Stimulated activated CD4-positive, alpha-beta T cell treated with anti-CD3 and anti-CD28 coated beads, Interleukin-15, amount 100 ng/mL, for 1 hour (primary cell): ENCODE measurements around the gene PSMC4.

Source experiments
- DNase-seq, 2 donors: peaks; one replicate each; pipeline ENCODE4 v3.0.0-alpha.2; 2020; ENCODE audit warnings: low read depth in 1 of 2, low spot score in 1 of 2

The PSMC4 gene

DNA sequence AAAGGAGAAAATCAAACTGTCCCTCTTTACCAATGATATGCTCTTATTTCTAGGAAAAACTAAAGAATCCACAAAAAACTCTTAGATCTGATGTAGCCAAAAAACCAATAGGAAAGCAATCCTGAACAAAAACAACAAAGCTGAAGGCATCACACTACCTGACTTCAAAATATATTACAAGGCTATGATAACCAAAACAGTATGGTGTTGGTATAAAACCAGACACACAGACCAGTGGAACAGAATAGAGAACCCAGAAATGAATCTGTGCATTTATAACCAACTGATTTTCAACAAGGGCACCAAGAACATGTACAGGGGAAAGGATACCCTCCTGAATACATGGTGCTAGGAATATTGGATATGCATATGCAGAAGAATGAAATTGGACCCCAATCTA, 16.2 kb downstream of the PSMC4 start:
- DNase-seq = no peak

DNA sequence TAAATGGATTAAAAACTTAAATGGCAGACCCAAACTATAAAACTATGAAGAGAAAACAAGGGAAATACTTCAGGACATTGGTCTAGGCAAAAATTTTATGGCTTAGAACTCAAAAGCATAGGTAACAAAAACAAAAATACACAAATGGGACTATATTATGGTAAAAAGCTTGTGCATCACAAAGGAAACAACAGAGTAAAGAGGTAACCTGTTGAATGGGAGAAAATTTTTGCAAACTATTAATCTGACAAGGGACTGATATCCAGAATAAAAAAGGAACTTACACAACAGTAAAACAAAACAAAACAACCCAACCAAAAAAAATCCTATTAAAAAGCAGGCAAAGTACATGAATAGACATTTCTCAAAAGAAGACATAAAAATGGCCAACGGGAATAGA, 16.6 kb downstream of the PSMC4 start:
- no peak for DNase-seq

DNA sequence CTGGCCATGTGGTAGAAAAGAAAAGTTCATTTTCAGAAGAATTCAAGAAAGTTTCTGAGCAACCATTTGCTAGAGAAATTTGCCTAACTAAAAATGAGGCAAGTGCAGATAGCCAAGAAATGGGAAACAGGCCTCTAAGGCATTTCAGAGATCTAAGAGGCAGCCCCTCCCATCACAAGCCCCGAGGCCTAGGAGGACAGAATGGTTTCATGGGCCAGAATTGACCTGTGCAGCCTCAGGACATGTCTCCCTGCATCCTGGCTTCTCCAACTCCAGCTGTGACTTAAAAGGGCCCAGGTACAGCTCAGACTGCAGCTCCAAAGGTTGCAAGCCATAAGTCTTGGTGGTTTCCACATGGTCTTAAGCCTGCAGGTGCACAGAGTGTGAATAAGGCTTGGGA, 22.6 kb downstream of the PSMC4 start:
- no peak for DNase-seq

DNA sequence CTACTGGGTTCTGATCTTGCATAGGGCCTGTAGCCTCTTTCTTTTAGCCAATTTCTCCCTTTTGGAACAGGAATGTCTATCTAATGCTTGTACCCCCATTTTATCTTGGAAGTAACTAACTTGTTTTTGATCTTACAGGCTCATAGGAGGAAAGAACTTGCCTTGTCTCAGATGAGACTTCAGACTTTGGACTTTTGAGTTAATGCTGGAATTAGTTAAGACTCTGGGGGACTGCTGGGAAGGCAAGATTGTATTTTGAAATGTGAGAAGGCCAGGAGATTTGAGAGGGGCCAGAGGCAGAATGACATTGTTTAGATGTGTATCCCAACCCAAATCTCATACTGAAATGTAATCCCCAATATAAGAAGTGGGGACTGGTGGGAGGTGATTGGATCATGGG, 23.4 kb downstream of the PSMC4 start:
- no peak for DNase-seq

DNA sequence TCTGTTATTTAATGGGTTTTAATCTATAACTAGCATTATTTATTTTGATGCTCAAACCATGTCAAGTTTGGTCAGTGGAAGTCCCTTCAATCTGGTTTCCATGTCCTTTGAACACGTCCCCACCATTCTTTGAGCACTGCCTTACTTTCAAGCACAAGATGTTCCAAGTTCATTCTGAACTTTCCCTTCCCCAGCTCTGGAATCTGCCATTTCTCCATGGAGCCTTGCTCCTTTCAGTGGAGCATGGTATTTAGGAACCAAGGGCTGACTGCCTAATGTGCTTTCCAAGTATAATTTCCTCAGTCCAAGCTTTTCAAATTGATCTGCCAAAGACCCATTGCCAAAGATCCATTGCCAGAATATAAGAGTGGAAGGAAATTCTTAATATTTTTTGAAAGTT, 24.8 kb downstream of the PSMC4 start:
- DNase-seq = no peak

DNA sequence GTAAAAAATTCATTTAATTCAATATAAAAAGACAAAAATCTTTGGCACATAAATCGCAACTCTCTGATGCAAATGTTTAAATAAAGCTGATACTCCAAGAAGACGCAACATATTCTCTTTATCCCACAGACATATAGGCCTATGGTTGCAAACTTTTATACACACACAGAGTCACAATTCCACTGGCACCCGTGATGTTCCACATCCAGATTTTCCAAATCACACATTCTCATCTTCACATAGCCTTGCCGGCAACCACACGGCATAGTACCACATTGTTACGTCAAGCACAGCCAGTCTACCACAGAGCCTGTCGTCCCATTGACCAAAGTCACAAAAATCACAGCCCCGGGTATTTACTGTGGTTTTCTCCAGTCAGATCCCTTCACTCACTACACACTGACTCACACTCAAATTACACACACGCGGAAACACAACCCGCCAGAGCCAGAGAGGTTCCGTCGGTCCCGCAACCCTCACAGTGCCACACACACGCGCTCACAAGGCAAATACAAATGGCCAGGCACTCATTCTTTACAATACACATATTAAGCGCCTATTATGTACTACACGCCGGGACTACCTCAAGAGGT, 25.3 kb downstream of the PSMC4 start:
- DNase-seq = peak in 1 of 2 donors; percentile 18

DNA sequence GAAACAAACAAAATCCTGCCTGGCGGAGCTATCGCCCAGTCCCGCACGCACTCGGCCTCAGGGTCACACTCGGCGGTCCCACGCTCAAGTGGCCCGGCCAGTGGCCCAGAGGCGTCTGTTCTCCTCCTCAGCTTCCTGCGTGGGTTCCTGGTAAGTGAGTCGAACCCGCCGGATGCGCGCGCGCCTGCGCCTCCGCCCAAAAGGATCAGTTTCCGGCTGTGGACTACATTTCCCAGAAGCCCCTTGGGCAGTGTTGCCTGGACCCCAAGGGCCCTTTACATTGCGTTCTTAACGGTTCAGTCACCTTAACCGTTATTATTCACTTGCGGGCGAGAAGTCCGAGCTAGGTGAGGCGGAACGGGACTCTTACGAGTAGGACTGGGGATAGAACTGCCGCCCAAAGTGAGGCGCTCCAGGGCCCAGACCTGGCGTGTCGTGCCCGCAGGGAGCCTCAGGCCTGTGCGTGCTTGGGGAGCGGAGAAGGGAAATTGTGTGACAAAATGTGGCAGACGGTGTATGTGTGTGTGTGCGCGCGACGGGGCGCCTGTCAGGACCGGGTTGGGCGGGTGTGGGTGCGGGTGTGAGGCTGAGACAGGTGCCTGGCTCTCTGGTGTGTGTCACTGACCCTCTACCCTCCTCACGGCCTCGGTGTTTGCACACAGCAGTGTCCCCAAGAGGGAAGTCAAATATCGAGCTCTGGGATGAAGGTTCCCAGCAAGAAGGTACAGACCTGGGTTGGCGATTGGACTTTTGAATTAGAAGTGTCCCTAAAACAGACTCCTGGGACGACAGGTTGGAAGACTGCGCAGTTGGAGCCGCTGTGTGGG, 26.1 kb downstream of the PSMC4 start, which contains the start of gene ZNF546:
ZNF546 (plus strand) TSS at position 250 of the 827 bp plus-strand sequence. CDS start 1,267 bp downstream, outside the sequence.
- peak; percentile 80 to 81 for DNase-seq

DNA sequence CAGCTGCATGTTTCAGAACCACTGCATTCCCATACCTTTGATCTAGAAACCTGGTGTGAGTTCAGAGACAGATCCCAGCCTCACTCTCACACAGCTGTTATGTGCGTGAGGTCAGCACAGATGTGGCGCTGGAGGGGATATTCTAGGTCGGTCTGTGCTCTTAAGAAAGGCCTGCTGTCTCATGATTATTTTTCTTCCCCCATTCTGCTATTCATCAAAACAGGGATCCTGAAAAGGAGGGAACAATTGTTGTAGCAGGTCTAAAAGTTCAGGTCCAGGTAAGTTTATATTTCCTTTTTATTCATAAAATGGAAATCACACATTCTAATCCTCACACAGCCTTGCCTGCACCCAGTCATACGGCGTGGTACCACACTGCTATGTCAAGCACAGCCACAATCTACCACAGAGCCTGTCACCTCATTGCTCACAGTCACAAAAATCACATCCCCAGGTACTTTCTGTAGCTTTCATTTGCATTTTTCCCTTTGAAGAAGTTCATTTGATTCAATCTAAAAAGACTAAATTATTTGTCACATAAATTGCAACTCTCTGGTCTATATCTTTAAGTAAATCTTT, 26.8 kb downstream of the PSMC4 start:
- no peak for DNase-seq

DNA sequence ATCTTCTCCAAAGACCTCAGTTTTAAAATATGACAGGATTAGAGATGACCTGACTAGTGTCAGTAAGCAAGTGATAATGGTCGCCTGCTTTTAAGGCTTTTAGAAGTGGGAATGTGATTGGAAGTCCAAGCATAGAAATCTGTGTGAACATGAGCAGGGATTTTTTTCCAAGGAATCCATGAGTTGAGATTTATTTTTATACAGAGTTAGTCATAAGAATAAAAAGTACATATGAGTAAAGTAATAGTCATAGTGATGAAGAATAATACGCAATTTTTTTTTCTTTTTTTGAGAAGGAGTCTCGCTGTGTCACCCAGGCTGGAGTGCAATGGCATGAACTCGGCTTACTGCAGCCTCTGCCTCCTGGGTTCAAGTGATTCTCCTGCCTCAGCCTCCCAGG, 27.5 kb downstream of the PSMC4 start:
- no peak for DNase-seq

DNA sequence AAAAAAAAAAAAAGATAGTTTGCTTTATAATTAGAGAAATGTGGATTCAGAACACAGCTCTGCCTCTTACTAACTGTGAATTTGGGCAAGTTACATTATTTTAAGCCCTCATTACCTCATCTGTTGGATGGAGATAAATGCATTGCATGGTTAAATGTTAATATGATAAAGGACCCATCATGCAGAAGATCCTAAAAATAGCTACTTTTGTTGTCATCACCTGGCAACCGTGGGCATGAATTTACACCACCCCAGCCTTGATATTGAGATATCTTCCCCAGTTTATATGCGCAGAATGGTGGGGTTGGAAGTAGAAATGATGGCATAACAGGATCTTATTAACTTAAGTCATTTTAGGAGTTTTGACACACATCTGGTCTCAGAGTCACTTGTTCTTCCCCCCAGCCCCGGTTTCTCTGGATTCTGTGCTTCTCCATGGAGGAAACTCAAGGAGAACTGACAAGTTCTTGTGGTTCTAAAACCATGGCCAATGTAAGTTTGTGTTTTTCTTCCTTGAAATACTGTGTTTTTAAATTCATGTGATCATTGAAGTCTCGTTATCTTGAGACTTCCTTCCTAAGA, 34.8 kb downstream of the PSMC4 start:
- DNase-seq = no peak

DNA sequence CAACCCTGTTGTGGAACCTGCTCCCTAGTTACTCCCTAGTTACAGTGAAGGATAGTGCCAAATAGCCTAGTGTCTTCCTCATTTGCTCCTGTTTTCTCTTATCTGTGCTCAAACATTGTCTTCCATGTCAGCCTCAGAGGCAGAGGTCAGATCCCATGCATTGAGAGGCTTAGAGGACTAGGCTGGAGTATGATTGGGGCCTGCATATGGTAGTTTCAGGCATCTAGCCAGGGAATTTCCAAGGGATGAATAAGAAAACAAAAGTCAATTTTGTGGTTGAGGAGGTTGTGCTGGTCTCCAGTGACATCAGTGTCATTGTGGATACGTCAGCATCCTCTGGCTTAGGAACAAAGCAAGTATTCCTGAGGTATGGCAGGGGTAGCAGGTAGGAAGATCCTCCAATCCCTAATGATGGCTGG, 35.3 kb downstream of the PSMC4 start:
- DNase-seq = no peak

DNA sequence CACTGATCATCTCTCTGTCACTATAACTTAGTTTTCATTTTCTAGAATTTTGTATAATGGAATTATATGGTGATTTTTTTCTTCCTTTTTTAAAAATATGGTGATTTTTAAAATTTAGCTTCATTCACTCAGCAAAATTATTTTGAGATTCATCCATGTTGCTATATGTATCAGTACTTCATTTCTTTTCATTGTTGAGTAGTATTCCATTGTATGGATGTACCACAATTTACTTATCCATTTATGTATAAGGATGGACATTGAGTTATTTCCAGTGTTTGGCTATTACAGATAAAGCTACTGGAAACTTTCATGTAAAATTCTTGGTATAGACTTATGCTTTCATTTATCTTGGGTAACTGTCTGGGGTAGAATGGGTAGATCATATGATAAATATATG, 38.7 kb downstream of the PSMC4 start:
- DNase-seq = no peak

DNA sequence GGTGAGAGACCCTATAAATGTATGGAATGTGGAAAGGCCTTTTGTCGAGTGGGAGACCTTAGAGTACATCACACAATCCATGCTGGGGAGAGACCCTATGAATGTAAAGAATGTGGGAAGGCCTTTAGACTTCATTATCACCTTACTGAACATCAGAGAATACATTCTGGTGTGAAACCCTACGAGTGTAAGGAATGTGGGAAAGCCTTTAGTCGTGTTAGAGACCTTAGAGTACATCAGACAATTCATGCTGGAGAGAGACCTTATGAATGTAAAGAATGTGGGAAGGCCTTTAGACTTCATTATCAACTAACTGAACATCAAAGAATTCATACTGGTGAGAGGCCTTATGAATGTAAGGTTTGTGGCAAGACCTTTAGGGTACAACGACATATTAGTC, 43.0 kb downstream of the PSMC4 start:
- DNase-seq = no peak

DNA sequence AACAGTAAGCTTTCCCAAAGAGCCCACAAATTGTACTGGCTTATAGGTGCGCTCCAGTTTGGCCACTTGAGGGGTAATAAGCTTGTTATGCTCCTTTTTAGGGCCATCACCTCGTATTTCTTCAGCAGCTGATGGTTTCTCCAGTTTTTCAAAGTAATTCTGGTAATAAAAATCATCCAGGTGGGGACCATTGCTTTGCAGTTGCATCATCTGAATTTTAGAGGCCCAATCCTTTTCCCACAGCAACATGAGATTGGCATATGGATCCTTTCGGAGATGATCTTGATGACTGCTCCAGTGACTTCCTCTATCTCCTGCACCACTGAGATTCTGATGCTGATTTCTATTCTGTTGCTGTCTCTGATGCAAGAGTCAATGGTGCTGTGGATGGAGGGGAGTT, 53.0 kb downstream of the PSMC4 start:
- no peak for DNase-seq

DNA sequence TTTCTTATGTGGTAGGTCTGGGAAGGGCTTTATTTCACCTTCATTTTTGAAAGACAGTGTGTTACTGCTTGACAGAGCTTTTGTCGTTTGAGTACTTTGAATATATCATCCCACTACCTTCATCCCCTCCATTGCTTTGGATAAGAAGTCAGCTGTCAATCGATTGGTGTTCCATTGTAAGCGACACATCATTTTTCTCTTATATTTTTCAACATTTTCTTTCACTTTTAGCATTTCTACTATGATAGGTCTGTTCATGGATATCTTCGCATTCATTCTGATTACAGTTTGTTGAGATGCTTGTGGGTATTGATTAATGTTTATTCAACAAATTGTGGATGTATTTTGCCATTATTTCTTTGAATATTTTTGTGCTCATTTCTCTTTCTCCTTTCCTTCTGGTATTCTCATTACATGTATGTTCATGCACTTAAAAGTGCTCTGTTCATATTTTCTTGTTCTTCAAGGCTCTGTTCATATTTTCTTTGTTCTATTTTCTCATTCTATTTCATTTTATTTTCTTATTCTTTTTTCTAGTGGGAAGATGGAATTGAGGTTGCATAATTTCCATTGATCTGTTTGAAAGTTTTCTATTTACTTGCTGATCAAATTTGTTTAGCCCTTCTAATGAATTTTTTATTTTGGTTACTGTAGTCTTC, 55.1 kb downstream of the PSMC4 start:
- no peak for DNase-seq

DNA sequence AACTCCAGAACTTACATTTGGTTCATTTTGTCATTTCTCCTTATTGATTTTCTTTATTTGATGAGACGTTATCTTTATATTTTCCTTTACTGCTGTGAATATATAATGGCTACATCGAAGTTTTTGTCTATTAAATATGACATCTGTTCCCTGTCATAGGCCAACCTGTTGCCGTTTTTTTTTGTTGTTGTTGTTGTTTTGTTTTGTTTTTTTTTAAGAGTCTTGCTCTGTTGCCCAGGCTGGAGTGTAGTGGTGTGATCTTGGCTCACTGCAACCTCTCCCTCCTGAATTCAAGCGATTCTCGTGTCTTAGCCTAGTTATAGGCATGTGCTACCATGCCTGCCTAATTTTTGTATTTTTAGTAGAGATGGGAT, 55.6 kb downstream of the PSMC4 start:
- no peak for DNase-seq
